GM21786 (cell line): ENCODE results near the gene YPEL5.

Source experiments
- ATAC-seq: cut with Tn5 transposase; IDR thresholded peaks from one replicate; pipeline ENCODE4 v1.9.1; 2021; ENCODE audit not compliant: unreplicated experiment

Gene YPEL5

GRCh38 chr2:30203156-30203555 lies 56.3 kb downstream of the YPEL5 start:
- no peak for ATAC-seq

GRCh38 chr2:30204281-30204680 lies 57.5 kb downstream of the YPEL5 start:
- no peak for ATAC-seq

DNA sequence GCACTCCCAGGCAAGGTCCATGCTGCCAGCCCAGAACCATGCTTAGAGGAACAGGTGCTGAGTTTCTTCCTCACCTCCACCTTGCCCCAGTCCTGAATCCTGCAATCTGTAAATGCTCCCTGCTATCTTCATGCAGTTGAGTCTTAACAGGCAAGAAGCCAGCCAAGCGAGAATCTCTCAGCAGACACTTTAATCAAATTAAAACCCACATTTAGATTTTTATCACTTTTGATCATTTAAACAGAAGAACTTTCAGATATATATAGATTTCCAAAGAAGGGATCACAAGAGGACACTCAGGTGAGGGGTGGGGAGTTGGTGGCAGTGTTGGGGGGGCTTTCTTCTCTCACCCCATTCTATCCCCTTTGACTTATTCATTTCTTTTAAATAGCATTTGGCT lies 58.6 kb downstream of the YPEL5 start:
- ATAC-seq: no peak

DNA sequence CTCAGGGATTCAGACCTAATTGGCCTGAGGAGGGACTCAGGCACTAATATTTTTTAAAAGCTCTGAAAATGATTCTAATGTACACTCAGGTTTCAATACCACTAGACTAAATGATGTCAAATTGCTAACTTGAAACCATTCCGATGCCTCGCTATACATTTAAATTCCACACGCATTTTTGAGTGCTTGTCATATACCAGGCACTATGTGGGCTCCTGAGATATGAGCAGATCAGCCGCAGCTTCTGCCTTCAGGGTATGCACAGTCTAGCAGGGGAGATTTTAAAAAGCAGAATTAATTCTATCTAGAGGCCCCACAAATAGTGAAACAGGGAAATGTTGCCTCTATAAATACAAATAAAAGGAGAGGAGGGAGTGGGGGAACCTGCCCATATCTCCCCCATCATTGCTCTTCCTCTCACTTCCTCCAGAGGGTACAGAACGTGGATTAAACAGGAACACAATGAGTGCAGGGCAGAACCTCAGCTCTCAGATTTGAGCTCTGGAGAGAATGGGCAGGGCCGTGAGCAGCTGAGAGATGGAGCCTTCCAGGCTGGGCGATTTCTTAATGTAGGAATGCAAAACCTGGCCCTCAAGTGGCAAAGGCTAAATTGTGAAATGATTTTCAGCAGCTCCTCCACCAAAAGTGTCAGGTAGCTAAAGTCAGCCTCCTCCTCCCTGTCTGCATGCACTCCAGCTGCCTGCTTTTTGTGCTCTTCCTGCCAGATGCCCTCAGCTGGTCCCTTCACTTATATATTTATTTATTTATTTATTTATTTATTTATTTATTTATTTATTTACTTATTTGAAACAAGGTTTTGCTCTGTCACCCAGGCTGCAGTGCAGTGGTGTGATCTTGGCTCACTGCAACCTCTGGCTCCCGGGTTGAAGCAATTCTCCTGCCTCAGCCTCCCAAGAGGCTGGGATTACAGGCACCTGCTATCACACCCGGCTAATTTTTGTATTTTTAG lies 59.9 kb downstream of the YPEL5 start:
- ATAC-seq: no peak

- ATAC-seq: peak; percentile 52
These were observed 61.6 kb downstream of the YPEL5 start for GRCh38 chr2:30208453-30208852.

DNA sequence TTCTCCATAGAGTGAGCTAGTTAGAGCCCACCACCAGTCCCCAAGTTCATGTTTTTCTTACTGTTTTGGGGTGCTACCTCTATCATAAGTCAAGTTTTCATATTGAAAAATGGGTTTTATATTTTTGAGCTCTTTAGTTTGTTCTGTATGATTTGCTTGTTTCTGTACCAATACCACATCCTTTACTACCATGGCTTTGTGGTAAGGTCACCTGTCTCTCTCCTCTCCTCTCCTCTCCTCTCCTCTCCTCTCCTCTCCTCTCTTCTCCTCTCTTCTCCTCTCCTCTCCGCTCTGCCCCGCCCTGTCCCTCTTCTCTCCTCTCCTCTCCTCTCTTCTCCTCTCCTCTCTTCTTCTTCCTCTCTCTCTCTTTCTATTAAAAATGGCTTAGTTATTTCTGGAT lies 62.4 kb downstream of the YPEL5 start:
- no peak for ATAC-seq
